Upper lobe of left lung (tissue), 6 donors: ENCODE measurements around the gene AVPI1. TPM values are rescaled to one million over a fixed set of nuclear protein-coding genes. Genes with fewer than 3 reads are reported as not detected.

Experiments
- ATAC-seq, 2 donors: fragments of 200-7000 bp; cut with Tn5 transposase; one replicate each; pipeline ENCODE4 v1.9.1; 2022; ENCODE audit warnings: mild to moderate bottlenecking in 2 of 2, moderate library complexity in 2 of 2; ENCODE audit not compliant: low FRiP score in 2 of 2
- DNase-seq, 2 donors: peaks; one replicate each; pipeline ENCODE4 v3.0.0-alpha.2; 2019 to 2020
- H3K27ac ChIP-seq, 4 donors: fragments of 200-600 bp; sonication (generic); one replicate each; pipeline ENCODE4 v1.5.1; 2016 to 2019
- H3K27me3 ChIP-seq, 4 donors: fragments of 200-600 bp; sonication (generic); one replicate each; pipeline ENCODE4 v1.5.1; 2017 to 2019
- H3K36me3 ChIP-seq, 4 donors: fragments of 200-600 bp; sonication (generic); one replicate each; pipeline ENCODE4 v1.5.1; 2016 to 2019
- H3K4me1 ChIP-seq, 4 donors: fragments of 200-600 bp; sonication (generic); one replicate each; pipeline ENCODE4 v1.5.1; 2018 to 2019
- H3K4me3 ChIP-seq, 4 donors: fragments of 200-600 bp; sonication (generic); one replicate each; pipeline ENCODE4 v1.5.1; 2017 to 2019; ENCODE audit warnings: mild to moderate bottlenecking in 2 of 4, moderate library complexity in 1 of 4
- H3K9me3 ChIP-seq, 4 donors: fragments of 200-600 bp; sonication (generic); one replicate each; pipeline ENCODE4 v1.5.1; 2018 to 2019
- CTCF ChIP-seq, 6 experiments: fragments of 450-650 bp in 4 of 6; fragments of 200-600 bp in 2 of 6; sonication (generic) in 2 of 6; IDR thresholded peaks; one replicate each; pipeline ENCODE4 v1.5.1; 2016 to 2019; ENCODE audit warnings: antibody characterized with exemption in 6 of 6
- EP300 ChIP-seq, 4 donors: sonication (generic); formaldehyde crosslinking; IDR thresholded peaks; one replicate each; pipeline ENCODE4 v1.5.1; 2017; ENCODE audit warnings: antibody characterized with exemption in 4 of 4, control low read depth in 2 of 4
- POLR2A ChIP-seq, 4 donors: fragments of 450-650 bp; IDR thresholded peaks; one replicate each; pipeline ENCODE4 v1.5.1; 2016 to 2017; ENCODE audit warnings: antibody characterized with exemption in 4 of 4, mild to moderate bottlenecking in 2 of 4
- POLR2AphosphoS5 ChIP-seq, 2 donors: sonication (generic); formaldehyde crosslinking; IDR thresholded peaks; one replicate each; pipeline ENCODE4 v1.5.1; 2017; ENCODE audit warnings: antibody characterized with exemption in 2 of 2
- WGBS, 2 donors: methylation state at CpG; one replicate each; pipeline ENCODE4 v1.1.5; 2017 to 2018; 5-methylcytosine and 5-hydroxymethylcytosine counted together
- total RNA-seq, 6 donors: library from RNA; depleted of rRNA in 4 of 6; stranded (reverse); fragments of >200 nt in 4 of 6; gene quantifications; one replicate each; pipeline versions ENCODE4 v1.1.0 to v1.2.1, GENCODE V29; 2016 to 2021
- donor health status: DM: no; HTN: no; CAD: no; lungs with moderate emphysema.
- donor health status: DM: no; HTN: yes; CAD: no; lungs with severe emphysema.

AVPI1 gene
- total RNA-seq, 6 donors from 2014 or later, result 25.2 to 62.5 (median 45.0) TPM

GRCh38 chr10:97713826-97714400 lies 26.9 kb upstream of the AVPI1 start:
- no peaks in the 10 kb centered on the region for H3K9me3 ChIP-seq
- DNase-seq (peak; percentile 76 to 94), ATAC-seq (peak; percentile 57 to 67)
- peak; percentile 17 to 44 for TF ChIP-seq POLR2AphosphoS5 (IDR thresholded peaks at IDR 0.05)
- peak in 2 of 4 donors; percentile 34 to 53 for TF ChIP-seq POLR2A (IDR thresholded peaks at IDR 0.05)
- peak in 4 of 6 experiments; percentile 11 to 55 (median 42) for TF ChIP-seq CTCF (IDR thresholded peaks at IDR 0.05)
- TF ChIP-seq EP300 (IDR thresholded peaks at IDR 0.05), result no peak
- peak overlapping the region; percentile 42 to 72 (median 60) for H3K4me3 ChIP-seq
- 0 to 1% methylated on average over 11 to 38 of the region's 69 CpGs for WGBS, 2 donors
- H3K4me1 ChIP-seq, result peaks cover 56 to 60% (median 59%) of the 10 kb centered on the region in 4 donors
- peak overlapping the region; percentile 90 to 97 (median 94) for H3K27ac ChIP-seq
- peaks cover 0 to 10% (median 4%) of the 10 kb centered on the region in 4 donors for H3K36me3 ChIP-seq
- H3K27me3 ChIP-seq, result no peaks in the 10 kb centered on the region

GRCh38 chr10:97713339-97713825 lies 26.3 kb upstream of the AVPI1 start, which contains the start of gene MARVELD1:
Gene MARVELD1 (plus strand): TSS chr10:97713730. CDS start chr10:97713877, 147 bp downstream.
- TF ChIP-seq EP300 (IDR thresholded peaks at IDR 0.05), result no peak
- TF ChIP-seq POLR2AphosphoS5 (IDR thresholded peaks at IDR 0.05), result peak in 1 of 2 donors; percentile 10
- Histone ChIP-seq H3K27ac (peak within 1 kb of the TSS; percentile 90 to 97 (median 94)), H3K4me1 (peaks cover 52 to 55% (median 54%) of the 10 kb centered on the region in 4 donors), H3K36me3 (peaks cover 0 to 10% (median 4%) of the 10 kb centered on the region in 4 donors), H3K9me3 (no peaks in the 10 kb centered on the region), H3K27me3 (no peaks in the 10 kb centered on the region), H3K4me3 (peak within 1 kb of the TSS; percentile 42 to 72 (median 60))
- WGBS, 2 donors, result 2 to 9% methylated on average over 31 to 35 of the region's 37 CpGs
- peak in 1 of 2 donors; percentile 42 for ATAC-seq
- DNase-seq, result peak; percentile 42 to 88

- Histone ChIP-seq H3K27ac (peak overlapping the region in 3 of 4 donors; percentile 90 to 97 (median 94)), H3K36me3 (peaks cover 0 to 1% (median under 1%) of the 10 kb centered on the region in 4 donors), H3K9me3 (no peaks in the 10 kb centered on the region), H3K27me3 (no peaks in the 10 kb centered on the region), H3K4me1 (peaks cover 39 to 47% (median 47%) of the 10 kb centered on the region in 4 donors), H3K4me3 (no peak overlapping the region)
- ATAC-seq, result no peak
- TF ChIP-seq EP300 (IDR thresholded peaks at IDR 0.05), result no peak
- TF ChIP-seq CTCF (IDR thresholded peaks at IDR 0.05), result no peak
- TF ChIP-seq POLR2AphosphoS5 (IDR thresholded peaks at IDR 0.05), result peak in 1 of 2 donors; percentile 41
- peak in 1 of 4 donors; percentile 44 for TF ChIP-seq POLR2A (IDR thresholded peaks at IDR 0.05)
- no peak for DNase-seq
- WGBS, 2 donors, result 79% methylated on average over 9 of the region's 9 CpGs
Measured at GRCh38 chr10:97711640-97712572, 24.9 kb upstream of the AVPI1 start.

GRCh38 chr10:97708976-97709946 lies 22.2 kb upstream of the AVPI1 start:
- TF ChIP-seq POLR2A (IDR thresholded peaks at IDR 0.05), result no peak
- peak; percentile 31 to 60 (median 52) for TF ChIP-seq CTCF (IDR thresholded peaks at IDR 0.05)
- Histone ChIP-seq H3K4me1 (peaks cover 23 to 32% (median 25%) of the 10 kb centered on the region in 4 donors), H3K9me3 (no peaks in the 10 kb centered on the region), H3K27me3 (no peaks in the 10 kb centered on the region), H3K4me3 (no peak overlapping the region), H3K36me3 (no peaks in the 10 kb centered on the region), H3K27ac (peak overlapping the region in 1 of 4 donors; percentile 25)
- peak in 1 of 2 donors; percentile 49 for ATAC-seq
- DNase-seq, result peak in 1 of 2 donors; percentile 64
- WGBS, 2 donors, result 39 to 40% methylated on average over 16 to 18 of the region's 18 CpGs
